DMS 273 (cell line): ENCODE data around the gene USP54.
"Not testable (repeated sequence)": the region's sequence is repeated elsewhere in the genome, so short reads cannot be mapped to it uniquely, and the experiment has no call there.

Experiments
- DNase-seq: peaks from one replicate; lab custom pipeline; 2025; ENCODE audit not compliant: unreplicated experiment; lab: John Stamatoyannopoulos, UW

USP54 gene

GRCh38 chr10:73590881-73591799 lies at the start of gene USP54:
TSS of gene USP54 (minus strand) at chr10:73591342. CDS start at chr10:73575658, 15,684 bp downstream.
- DNase-seq: no peak

DNA sequence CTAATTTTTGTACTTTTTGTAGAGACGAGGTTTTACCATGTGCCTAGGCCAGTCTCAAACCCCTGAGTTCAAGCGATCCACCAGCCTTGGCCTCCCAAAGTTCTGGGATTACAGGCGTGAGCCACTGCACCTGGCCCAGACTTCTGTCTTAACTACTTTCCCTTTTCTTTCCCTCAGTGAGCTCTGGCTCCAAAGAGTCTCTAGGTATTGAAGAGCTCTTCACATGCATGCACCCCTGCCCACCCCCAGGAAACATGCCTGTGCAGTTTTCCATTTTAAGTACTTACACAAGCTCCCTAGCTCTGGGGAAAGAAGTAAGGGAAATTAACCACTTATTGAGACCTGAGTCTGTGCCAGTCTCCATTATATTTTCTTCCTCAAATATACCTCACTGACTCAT lies 48.1 kb upstream of the USP54 start:
- no peak for DNase-seq

- no peak for DNase-seq
These were observed 44.6 kb upstream of the USP54 start for GRCh38 chr10:73635781-73636180.

- peak; percentile 35 for DNase-seq
These were observed 43.3 kb upstream of the USP54 start for GRCh38 chr10:73634421-73634820.

DNA sequence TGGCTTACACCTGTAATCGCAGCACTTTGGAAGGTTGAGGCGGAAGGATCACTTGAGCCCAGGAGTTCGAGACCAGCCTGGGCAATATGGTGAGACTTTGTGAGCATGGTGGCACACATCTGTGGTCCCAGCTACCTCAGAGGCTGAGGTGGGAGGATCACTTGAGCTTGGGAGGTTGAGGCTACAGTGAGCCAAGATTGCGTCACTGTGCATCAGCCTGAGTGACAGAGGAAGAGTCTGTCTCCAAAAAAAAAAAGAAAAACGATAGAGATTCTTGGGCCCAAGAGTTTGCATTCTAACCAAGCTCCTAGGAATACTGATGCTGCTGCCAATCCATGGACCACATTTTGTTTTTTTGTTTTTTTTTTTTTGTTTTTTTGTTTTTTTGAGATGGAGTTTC lies 38.0 kb upstream of the USP54 start:
- no peak for DNase-seq

- peak; percentile 5 for DNase-seq
These were observed 37.3 kb upstream of the USP54 start for GRCh38 chr10:73628405-73628804.

DNA sequence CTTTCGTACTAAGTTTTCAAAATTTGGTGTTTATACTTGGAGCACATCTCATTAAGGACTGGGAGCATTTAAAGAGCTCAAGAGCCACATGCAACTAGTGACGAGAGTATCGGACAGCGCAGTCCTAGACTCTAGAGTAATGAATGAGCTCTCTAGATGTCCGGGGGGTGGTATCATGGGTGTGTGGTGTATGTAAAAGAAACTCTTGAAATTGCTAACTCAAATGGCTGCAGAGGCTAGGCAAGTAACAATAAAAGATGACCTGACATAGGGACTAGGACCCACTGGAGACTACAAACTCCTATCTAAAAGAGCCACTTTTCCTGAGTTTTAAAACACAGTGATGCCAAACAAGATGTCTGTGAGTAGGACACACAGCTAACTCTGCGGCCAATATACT lies 36.2 kb upstream of the USP54 start:
- no peak for DNase-seq

GRCh38 chr10:73625884-73626752 lies 35.0 kb upstream of the USP54 start:
- DNase-seq: peak; percentile 98

- DNase-seq: peak; percentile 62
These were observed 34.1 kb upstream of the USP54 start for GRCh38 chr10:73625004-73625883.

DNA sequence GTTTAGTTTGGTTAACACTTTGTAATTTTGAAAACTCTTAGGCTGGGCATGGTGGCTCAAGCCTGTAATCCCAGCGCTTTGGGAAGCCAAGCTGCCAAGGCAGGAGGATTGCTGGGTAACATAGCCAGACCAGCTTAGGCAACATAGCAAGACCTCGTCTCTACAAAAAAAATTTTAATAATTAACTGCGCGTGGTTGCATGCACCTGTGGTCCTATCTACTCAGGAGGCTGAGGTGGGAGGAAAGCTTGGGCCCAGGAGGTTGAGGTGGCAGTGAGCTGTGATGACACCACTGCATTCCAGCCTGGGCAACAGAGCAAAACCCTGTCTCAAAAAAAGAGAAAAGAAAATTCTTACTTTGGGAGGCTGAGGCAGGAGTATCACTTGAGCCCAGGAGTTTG lies 31.9 kb upstream of the USP54 start:
- no peak for DNase-seq

DNA sequence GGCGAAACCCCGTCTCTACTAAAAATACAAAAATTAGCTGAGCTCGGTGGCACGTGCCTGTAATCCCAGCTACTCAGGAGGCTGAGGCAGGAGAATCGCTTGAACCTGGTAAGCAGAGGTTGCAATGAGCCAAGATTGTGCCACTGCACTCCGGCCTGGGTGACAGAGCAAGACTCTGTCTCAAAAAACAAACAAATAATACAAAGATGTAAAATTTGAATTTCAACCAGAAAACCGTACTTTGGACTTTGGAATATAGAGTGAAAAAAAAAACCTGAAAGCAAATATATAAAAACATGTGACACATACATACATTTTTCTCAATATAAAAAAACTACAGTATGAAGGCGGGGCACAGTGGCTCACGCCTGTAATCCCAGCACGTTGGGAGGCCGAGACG lies 29.8 kb upstream of the USP54 start:
- DNase-seq: not testable (repeated sequence)

- not testable (repeated sequence) for DNase-seq
These were observed 26.0 kb upstream of the USP54 start for GRCh38 chr10:73617143-73617542.

- DNase-seq: no peak
These were observed 23.6 kb upstream of the USP54 start for GRCh38 chr10:73614720-73615119.

DNA sequence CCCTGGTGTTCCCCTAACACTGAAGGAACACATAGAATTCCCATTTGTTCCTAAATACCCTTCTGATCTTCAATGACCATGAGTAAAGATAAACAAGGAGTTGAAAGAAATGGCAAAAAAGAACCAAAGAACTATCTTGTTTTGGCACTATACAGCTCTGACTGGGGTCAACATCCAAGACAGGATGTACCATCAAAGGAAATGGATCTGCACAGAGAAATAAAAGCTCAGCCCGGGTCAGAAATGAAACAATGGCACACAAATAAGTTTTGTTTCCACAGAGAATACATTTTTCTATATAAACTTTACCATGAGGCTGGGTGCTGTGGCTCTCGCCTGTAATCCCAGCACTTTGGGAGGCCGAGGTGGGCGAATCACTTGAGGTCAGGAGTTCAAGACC lies 18.0 kb upstream of the USP54 start:
- no peak for DNase-seq

DNA sequence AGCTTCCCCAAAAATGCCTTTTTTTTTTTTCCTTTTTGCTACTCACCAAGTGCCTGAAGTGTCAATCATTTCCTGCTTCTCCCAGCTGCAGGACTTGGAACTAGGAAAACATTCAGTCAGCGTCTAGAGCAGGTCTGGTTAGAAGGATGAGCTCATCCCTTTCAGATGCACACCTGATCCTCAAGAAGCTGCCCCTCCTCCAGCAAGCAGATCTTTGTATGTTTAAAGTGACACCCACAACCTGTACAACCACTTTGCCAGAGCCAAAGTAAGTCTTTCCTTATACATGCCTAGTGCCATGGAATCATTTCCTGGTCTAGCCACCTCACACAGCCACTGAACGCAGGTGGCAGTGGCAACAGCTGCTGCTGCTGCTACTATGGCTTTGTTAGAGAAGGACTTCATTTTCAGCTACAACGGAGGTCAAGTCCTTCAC lies 10.4 kb upstream of the USP54 start:
- DNase-seq: peak; percentile 6

GRCh38 chr10:73597346-73597745 lies 6.2 kb upstream of the USP54 start:
- DNase-seq: no peak

DNA sequence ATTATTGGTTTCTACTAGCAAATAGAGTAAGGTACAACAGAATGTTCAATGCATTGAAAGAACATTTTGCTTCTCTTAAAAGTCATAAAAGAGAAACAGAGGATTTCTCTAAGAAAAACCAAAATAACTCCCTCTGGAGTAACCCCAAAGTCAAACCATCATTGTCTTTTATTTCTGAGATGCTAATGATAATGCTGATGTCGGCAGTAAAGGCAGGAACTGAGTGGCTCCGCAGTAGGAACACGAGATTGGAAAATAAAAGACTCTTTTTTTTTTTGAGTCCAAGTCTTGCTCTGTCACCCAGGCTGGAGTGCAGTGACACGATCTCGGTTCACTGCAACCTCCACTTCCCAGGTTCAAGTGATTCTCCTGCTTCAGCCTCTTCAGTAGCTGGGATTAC lies 2.7 kb upstream of the USP54 start:
- no peak for DNase-seq

DNA sequence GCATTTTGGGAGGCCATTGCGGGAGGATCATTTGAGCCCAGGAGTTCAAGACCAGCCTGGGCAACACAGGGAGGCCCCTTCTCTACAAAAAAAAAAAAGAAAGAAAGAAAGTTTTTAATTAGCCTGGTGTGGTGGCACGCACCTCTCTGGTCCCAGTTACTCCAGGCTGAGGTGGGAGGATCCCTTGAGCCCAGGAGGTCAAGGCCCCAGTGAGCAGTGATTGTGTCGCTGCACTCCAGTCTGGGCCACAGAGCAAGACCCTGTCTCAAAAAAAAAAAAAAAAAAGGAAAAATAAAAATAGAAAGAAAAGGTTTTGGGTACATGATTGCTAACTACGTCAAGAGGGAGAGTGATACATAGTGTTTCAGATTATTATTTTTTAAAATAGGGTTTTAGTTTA lies 2.0 kb upstream of the USP54 start:
- DNase-seq: no peak

- DNase-seq: peak; percentile 66
These were observed 975 bp upstream of the USP54 start for GRCh38 chr10:73591935-73592699.

DNA sequence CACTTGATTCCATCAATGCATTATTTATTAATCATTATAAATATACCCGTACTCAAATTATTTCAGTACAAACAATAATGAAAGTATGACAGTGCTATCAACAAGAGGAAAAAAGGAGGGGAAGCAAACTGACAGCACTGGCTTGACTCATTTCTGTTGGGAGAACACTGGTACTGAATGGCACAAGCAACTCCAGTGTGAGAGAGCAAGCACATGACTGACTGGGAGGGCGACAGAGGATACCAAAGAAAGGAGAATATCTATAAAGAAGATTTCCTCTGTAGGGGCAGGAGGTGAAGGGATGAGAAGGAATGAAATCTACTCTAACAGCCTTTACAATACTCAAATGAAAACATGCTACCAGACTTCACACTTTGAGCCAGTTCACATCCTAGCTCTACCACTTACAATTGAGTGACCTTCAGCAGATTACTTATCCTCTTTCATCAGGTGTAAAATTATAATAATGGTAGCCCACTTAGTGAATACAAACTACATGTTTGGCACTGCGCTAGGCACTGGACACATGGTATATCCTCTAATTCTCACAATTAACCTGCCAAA lies 1.5 kb downstream of the USP54 start:
- no peak for DNase-seq
